Fibroblast of villous mesenchyme (primary cell): Measurements from ENCODE around the gene B4GALT2. TPM values are rescaled to one million over a fixed set of nuclear protein-coding genes. Genes with fewer than 3 reads are reported as not detected.

Experiments used
- DNase-seq: peaks from one replicate; pipeline ENCODE4 v3.0.0-alpha.2; 2010; ENCODE audit warnings: low read depth
- H3K4me3 ChIP-seq: 2 replicates; pipeline ENCODE4 v1.5.1; 2011; ENCODE audit warnings: low read depth, mild to moderate bottlenecking, low read length
- total RNA-seq: library from RNA; depleted of rRNA; stranded (reverse); fragments of >200 nt; gene quantifications from 2 replicates; pipeline ENCODE4 v1.2.3, GENCODE V29; 2012
- TF ChIP-seq, protein P1 (sequence below): IDR thresholded peaks from 2 replicates; pipeline ENCODE4 v1.5.1; 2012; ENCODE audit warnings: low read depth, mild to moderate bottlenecking, low read length; ENCODE audit not compliant: insufficient read depth

Gene B4GALT2
- total RNA-seq, 1 donor, result 57.4 TPM

GRCh38 chr1:43994794-43995790, 16.1 kb downstream of the B4GALT2 start:
- TF ChIP-seq, protein P1, sequence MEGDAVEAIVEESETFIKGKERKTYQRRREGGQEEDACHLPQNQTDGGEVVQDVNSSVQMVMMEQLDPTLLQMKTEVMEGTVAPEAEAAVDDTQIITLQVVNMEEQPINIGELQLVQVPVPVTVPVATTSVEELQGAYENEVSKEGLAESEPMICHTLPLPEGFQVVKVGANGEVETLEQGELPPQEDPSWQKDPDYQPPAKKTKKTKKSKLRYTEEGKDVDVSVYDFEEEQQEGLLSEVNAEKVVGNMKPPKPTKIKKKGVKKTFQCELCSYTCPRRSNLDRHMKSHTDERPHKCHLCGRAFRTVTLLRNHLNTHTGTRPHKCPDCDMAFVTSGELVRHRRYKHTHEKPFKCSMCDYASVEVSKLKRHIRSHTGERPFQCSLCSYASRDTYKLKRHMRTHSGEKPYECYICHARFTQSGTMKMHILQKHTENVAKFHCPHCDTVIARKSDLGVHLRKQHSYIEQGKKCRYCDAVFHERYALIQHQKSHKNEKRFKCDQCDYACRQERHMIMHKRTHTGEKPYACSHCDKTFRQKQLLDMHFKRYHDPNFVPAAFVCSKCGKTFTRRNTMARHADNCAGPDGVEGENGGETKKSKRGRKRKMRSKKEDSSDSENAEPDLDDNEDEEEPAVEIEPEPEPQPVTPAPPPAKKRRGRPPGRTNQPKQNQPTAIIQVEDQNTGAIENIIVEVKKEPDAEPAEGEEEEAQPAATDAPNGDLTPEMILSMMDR, result peak; percentile 44
- DNase-seq, result peak; percentile 30
- H3K4me3 ChIP-seq, result no peak overlapping the region

DNA sequence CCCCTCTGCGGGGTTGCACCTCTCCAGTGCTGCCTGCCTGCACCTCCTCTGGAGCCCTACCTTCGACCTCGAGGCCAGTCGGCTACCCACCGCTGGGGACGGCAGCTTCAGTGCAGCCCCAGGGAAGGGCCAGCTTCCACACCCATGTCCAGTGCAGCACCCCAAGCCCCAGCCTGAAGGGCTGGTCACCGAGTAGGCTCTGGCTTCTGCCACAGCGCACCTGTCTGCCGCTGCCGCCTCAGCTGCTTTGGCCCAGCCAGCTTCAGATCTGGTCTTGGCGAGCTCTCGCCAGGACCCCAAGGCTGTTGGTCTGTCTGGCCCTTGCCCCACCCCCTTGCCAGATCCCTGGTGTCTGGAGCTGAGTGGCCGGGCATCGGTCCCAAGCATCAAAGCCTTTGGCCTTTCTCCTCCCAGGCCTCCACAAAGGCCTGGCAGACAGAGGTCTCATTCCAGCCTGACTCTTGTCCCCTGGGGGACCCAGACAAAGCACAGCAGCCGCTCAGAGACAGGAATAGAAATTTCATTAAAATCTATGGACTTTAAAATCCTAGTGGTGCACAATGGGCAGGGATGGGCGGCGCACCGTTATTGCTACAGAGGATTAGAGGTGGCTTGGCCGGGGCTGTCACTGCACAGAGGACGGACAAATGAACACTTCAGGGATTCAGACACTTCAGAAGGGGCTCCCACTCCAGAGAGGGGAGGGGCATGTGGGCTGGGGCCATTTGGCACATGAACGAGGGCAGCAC, 17.1 kb downstream of the B4GALT2 start:
- H3K4me3 ChIP-seq, result no peak overlapping the region
- TF ChIP-seq, protein P1, result no peak
- DNase-seq, result no peak

GRCh38 chr1:43996733-43997115, 17.7 kb downstream of the B4GALT2 start:
- no peak for DNase-seq
- no peak overlapping the region for H3K4me3 ChIP-seq
- TF ChIP-seq, protein P1, result no peak

- H3K4me3 ChIP-seq, result no peak overlapping the region
- TF ChIP-seq, protein P1, result no peak
- no peak for DNase-seq
Measured at GRCh38 chr1:43997295-43997999, 18.4 kb downstream of the B4GALT2 start.

GRCh38 chr1:43998000-43998378, 19.0 kb downstream of the B4GALT2 start:
- no peak for DNase-seq
- H3K4me3 ChIP-seq, result no peak overlapping the region
- TF ChIP-seq, protein P1, result no peak

DNA sequence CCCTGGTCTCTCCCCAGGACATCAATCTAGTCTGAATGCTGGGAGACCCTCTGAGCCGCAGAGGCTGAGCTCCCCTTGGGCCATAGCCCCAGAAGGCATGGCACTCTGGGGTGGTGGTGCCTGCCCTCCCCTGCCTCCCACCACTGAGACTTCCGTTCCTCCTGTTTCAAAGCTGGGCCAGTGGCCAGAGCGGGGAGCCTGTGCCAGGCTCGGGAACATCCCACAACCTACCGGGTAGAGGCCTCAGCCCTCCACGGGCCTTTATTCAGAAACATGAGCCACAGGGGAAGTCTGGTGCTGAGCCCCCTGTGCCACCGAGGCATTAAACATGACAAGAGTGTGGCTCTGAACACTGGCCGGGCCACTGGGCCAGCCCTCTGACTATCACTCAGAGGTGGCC, 20.4 kb downstream of the B4GALT2 start:
- TF ChIP-seq, protein P1, result no peak
- no peak for DNase-seq
- H3K4me3 ChIP-seq, result no peak overlapping the region
